ENCODE data around the gene ZBTB34. TPM values are rescaled to one million over a fixed set of nuclear protein-coding genes. Genes with fewer than 3 reads are reported as not detected.
"Not testable (repeated sequence)": the region's sequence is repeated elsewhere in the genome, so short reads cannot be mapped to it uniquely, and the experiment has no call there.

The ZBTB34 gene
- total RNA-seq, 1 donor from 2014 or later: 20.2 TPM

GRCh38 chr9:126819482-126819881, 41.0 kb upstream of the ZBTB34 start:
- no peak for TF ChIP-seq CTCF (conservative IDR thresholded peaks at IDR 0.05)
- peaks cover 21% of the 10 kb centered on the region for H3K9me3 Mint-ChIP-seq
- no peaks in the 10 kb centered on the region for H3K27me3 Mint-ChIP-seq
- peaks cover 50% of the 10 kb centered on the region for H3K36me3 Mint-ChIP-seq
- peaks cover 2% of the 10 kb centered on the region for H3K4me1 Mint-ChIP-seq (ENCODE audit: unreplicated experiment)
- H3K27ac Mint-ChIP-seq: no peak overlapping the region
- no peak overlapping the region for H3K4me3 Mint-ChIP-seq
- no peak for DNase-seq (ENCODE audit: extremely low spot score, unreplicated experiment)

- no peaks in the 10 kb centered on the region for H3K27me3 Mint-ChIP-seq
- no peak overlapping the region for H3K4me3 Mint-ChIP-seq
- no peak for TF ChIP-seq CTCF (conservative IDR thresholded peaks at IDR 0.05)
- no peak overlapping the region for H3K27ac Mint-ChIP-seq
- peaks cover 13% of the 10 kb centered on the region for H3K9me3 Mint-ChIP-seq
- H3K36me3 Mint-ChIP-seq: peaks cover 38% of the 10 kb centered on the region
- no peak for DNase-seq (ENCODE audit: extremely low spot score, unreplicated experiment)
- peaks cover 4% of the 10 kb centered on the region for H3K4me1 Mint-ChIP-seq (ENCODE audit: unreplicated experiment)
Measured at GRCh38 chr9:126822278-126822677, 38.2 kb upstream of the ZBTB34 start.

GRCh38 chr9:126822873-126823272, 37.6 kb upstream of the ZBTB34 start:
- peaks cover 38% of the 10 kb centered on the region for H3K36me3 Mint-ChIP-seq
- H3K4me3 Mint-ChIP-seq: no peak overlapping the region
- H3K27ac Mint-ChIP-seq: no peak overlapping the region
- H3K4me1 Mint-ChIP-seq (ENCODE audit: unreplicated experiment): peaks cover 4% of the 10 kb centered on the region
- H3K27me3 Mint-ChIP-seq: no peaks in the 10 kb centered on the region
- DNase-seq (ENCODE audit: extremely low spot score, unreplicated experiment): no peak
- no peak for TF ChIP-seq CTCF (conservative IDR thresholded peaks at IDR 0.05)
- H3K9me3 Mint-ChIP-seq: peaks cover 13% of the 10 kb centered on the region

GRCh38 chr9:126824052-126824451, 36.4 kb upstream of the ZBTB34 start:
- not testable (repeated sequence) for H3K27me3 Mint-ChIP-seq; H3K4me1 Mint-ChIP-seq (ENCODE audit: unreplicated experiment); DNase-seq (ENCODE audit: extremely low spot score, unreplicated experiment); H3K27ac Mint-ChIP-seq; H3K4me3 Mint-ChIP-seq; H3K9me3 Mint-ChIP-seq
- peaks cover 30% of the 10 kb centered on the region for H3K36me3 Mint-ChIP-seq

- no peak for DNase-seq (ENCODE audit: extremely low spot score, unreplicated experiment)
- Mint-ChIP-seq H3K9me3 (no peaks in the 10 kb centered on the region), H3K4me1 (ENCODE audit: unreplicated experiment) (peaks cover 7% of the 10 kb centered on the region), H3K36me3 (peaks cover 26% of the 10 kb centered on the region), H3K4me3 (no peak overlapping the region), H3K27me3 (no peaks in the 10 kb centered on the region), H3K27ac (no peak overlapping the region)
- no peak for TF ChIP-seq CTCF (conservative IDR thresholded peaks at IDR 0.05)
Measured at GRCh38 chr9:126827227-126827626, 33.2 kb upstream of the ZBTB34 start.

- H3K4me1 Mint-ChIP-seq (ENCODE audit: unreplicated experiment): peaks cover 7% of the 10 kb centered on the region
- peaks cover 29% of the 10 kb centered on the region for H3K36me3 Mint-ChIP-seq
- H3K4me3 Mint-ChIP-seq: no peak overlapping the region
- TF ChIP-seq CTCF (conservative IDR thresholded peaks at IDR 0.05): no peak
- H3K9me3 Mint-ChIP-seq: no peaks in the 10 kb centered on the region
- DNase-seq (ENCODE audit: extremely low spot score, unreplicated experiment): no peak
- H3K27ac Mint-ChIP-seq: no peak overlapping the region
- H3K27me3 Mint-ChIP-seq: no peaks in the 10 kb centered on the region
Measured at GRCh38 chr9:126829035-126829434, 31.4 kb upstream of the ZBTB34 start.
